ENCODE results near the gene DPP4.
"Not testable (repeated sequence)": the region's sequence is repeated elsewhere in the genome, so short reads cannot be mapped to it uniquely, and the experiment has no call there.

Gene DPP4

DNA sequence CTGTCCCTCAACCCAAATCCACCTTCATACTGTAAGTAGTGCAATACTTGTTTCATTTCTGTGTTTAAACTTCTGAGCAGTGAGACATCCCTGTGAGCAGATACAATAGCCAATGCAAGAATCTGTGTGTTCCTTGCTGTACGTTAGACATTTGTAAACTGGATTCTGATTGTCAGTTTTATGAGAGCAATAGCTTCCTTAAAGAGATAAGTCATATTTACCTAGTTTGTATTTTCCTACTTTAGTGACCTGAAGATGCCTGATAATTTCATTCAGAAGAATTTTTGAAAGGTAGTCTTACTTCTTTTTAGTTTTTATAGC is 90.7 kb downstream of the DPP4 start:
- peak; percentile 28 for DNase-seq

DNA sequence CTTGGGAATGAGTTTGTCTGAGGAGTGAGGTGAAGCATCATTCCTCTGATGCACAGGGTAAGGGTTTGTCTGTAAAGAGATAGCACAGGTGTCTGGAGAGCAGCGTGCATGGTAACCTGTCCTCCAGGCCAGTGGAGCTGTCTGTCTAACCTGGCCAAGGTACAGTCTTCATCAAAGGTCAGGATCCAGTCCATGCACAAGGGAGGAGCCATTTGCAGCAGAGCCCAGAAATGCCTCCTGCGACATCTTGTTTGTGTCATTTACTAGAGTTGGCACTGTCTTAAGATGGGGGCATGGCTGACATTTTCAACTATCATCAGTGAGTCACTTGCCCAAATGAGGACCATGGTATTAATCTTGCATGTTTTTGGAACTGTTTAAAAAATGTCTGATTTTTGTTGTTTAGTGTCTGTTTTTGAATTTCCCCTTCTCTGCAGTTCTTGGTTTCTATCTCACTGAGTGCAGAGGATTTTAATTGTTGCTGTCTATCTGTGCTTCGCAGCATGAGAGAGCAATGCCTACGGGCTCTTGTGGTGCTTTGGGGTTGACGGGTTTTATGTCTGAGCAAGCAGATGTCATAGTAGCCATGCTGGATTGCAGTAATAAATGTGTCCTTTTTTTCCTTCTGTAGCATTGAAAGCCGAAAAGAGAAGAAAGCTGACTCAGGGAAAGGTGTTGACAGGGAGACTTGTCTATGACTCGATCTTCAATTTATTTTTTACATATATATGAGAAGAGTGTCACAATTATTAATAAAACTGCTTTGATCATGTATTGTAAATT is 91.3 kb downstream of the DPP4 start:
- DNase-seq = peak; percentile 32

DNA sequence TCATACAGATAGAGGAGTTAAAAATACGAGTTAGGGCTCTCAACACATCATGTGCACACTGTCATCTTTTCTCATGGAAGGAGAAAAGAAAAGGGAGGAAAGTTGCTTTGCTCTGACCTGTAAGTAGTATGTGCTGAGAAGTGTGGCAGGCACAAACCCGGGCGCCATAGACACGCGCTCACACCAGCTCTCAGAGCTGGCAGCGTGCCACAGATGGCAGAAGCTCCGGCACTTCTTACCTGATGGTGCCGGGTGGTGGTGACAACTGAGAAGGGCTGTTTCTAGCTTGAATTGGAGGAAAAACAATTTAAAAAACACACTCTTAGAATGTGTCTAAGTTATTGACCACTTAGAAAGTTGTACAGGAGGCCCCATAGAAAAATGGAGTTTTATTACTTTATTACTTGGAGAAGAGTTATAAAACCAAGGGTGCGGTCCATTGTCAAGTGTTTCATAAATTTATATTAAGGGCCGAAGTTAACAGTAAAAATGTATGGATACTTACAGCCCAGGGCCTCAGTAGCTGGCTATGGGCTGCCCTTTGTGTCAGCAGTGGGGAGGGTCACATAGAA is 92.2 kb downstream of the DPP4 start:
- DNase-seq = no peak

DNA sequence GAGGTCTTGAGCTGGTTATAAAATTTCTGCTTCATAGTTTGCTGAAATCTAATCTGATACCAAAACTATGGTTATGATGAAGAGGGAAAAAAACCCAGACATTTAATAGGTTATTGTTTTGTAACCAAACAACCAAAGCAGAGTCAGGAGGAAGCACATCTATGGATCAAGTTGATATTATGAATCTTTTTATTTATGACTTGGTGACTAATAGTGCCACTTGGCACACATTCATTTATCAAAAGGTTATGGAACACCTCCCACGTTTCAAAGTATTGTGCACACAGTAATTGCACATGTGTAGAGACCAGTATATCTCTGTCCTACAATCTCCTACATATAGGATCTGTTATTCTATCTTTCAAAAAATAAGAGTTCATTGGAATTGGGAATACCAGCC is 93.0 kb downstream of the DPP4 start:
- no peak for DNase-seq

DNA sequence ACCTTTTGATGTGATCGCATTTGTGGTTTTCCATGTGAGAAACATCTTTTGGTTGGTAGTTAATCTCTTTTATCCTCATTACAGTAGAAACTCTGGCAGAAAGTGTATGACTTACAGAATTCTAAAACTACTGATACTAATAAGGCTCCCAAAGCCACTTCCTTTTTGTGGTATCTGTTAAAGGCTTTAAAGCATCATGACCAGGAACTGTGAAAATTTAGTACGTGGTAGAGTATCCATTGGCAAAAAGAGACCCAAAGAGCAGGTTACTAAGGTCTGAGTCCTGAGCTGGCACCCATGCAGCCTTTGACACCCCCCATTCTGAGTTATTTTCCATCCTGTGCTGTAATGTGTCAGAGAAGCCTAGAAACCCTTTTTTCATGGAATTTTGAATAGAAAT is 94.5 kb downstream of the DPP4 start:
- DNase-seq = peak; percentile 91

DNA sequence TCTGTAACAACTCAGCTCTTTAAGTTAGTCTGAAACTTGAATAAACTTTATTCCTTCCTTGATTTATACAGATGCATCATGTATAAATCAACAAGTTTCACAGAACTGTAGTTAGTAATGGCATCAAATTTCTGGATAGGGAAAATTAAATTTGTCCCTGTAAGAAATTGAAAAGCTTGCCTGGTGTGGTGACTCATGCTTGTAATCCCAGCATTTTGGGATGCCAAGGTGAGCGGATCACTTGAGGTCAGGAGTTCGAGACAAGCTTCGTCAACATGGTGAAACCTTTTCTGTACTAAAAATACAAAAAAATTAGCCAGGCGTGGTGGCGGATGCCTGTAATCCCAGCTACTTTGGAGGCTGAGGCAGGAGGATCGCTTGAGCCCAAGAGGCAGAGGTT is 96.1 kb downstream of the DPP4 start:
- DNase-seq = not testable (repeated sequence)

DNA sequence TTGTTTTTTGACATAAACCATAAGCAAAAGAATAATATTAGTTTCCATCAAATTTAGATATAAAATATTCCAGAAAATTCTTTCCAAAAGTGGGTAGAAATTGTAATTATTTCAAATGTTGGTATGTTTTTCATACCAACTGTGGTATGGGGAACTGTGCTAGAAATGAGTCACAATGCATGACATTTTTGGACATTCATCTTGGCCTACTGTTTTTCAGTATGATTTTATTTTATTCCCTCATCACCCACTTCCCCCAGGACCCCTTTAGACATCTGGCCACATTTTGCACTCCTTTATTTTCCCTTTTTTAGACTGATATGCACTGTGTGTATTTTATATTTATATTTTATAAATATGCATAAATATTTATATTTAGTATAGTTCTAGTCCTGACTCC is 97.1 kb downstream of the DPP4 start:
- DNase-seq = peak; percentile 33

DNA sequence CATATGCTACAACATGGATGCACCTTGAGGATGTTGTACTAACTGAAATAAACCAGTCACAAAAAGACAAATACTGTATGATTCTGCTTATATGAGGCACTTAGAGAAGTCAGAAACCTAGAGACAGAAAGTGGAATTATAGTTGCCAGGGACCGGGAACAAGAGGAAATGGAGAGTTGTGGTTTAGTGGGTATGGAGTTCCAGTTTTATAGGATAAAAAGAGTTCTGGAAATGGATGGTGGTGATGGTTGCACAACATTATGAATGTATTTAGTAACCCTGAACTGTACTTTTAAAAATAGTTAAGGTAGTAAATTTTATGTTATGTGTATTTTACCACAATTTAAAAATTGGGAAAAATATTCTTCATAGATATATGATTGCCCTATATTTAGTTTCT is 97.7 kb downstream of the DPP4 start:
- peak; percentile 76 for DNase-seq

DNA sequence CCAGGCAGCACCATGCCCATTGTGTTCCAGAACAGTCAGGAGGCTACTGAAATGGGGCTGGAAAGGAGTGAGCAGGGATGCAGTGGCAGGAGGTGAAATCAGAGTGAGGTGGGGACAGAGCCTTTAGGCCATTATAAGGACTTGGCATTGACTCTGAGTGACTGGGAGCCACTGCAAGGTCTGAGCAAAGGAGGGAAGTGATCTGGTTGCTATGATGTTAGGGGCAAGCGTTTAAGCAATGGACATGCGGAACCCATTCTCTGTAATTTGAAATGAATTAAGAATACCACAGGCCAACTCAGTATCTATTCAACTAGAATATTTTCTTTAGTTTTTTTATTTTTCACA is 98.2 kb downstream of the DPP4 start:
- DNase-seq = peak; percentile 63

DNA sequence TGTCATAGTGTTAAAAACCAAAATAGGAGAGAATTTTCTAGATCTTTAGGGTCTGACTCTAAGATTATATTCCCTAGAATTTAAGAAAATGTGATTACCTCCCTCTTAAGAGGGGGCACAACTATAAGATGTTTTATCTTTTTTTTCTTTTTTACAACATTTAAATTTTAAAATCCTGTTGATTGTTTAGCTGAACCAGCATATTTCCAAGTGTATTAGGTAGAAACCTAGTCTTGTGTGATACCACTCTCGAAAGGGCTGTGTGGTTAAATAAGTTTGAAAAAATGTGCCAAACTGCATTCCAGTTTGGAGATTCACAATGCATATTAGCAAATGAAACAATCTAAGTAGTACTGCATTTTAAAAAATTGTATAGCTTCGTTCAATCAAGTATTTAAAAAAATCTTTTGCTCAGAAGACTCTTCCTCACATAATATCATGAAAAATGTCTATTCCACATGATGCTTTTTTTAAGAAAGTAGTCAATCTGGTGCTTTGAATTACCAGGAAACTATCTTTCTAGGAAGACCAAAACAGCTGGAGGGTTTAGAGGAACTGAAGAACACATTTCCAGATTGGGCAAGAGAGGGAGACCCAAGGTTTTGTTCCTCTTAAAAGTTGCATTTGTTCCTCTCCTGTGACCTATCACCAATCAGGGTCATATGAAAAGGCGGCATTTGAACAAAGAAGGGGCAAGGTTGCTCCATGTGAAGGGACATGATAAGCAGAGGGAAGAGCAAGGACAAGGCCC is 98.8 kb downstream of the DPP4 start:
- peak; percentile 97 for DNase-seq

DNA sequence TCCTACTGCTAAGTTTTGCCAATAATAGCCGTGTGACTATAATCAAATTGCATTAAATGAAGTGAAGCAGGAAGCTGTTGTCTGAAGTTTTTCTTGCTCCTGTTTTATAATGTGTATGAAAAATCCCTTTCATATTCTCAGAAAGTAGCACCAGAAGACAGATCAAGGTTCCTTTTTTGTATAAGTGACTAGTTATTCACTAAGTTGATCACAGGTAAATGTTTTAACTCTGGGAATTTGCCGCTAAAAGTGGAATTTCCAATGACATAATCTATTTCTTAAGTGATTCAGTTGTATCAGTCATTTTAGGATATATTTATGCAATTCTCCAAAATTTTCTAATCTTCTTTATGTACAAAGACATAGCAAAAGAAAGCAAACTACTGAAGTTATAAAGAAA is 99.6 kb downstream of the DPP4 start:
- no peak for DNase-seq

DNA sequence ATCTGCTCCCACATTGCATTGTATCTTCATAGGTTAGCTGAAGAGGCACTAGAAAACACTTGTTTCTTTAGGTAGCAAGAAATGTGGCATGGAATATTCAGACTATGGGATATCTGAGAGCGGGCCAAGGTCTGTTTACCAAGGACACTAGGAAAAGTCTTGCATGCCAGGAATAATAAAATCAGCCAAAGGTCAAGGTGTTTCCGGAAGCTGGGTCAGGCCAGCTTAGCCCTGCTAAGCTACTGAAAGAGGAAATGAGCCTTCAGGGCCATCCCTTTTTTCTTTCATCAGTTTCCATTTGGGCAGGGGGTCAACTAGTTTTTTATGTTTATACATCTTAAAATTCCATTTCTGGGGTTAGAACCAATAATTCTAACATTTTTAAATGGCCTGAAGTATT is 101.1 kb downstream of the DPP4 start:
- DNase-seq = peak; percentile 69

DNA sequence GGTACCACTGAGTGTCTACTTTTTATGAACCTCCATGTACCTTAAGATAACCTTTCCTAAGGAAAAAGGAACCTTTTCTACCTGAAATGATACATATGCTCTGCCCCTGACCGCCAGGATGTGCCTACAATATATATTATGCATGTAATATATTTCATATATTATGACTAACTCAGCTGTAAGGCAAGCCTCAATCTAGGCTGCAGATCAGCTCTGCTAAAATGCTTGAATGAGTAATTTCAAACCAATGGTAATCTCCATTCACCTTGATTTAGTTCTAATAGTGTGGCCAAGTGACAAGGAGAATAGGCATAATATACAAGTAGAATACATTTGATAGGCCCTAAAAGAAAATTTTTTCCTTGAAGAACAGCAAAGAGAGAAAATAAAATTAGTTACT is 101.8 kb downstream of the DPP4 start:
- no peak for DNase-seq

DNA sequence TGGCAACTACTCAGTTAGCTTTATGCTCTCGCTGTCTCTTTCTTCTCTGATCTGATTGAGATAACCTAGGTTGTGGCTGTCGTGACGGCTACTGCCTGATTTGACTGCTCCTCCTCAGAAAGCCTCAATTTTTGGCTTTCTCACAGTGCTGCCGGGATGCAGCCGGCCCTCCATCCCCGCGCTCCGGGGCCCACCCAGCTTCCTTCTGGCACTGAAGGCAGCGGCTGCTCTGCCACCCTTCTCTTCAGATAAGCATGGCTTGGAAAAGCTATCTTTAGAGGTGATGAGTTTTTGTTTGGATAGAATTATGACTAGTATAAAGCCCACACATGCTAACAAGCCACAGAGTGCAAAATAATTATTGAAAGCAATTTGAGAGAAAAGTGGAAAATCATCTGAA is 102.5 kb downstream of the DPP4 start:
- no peak for DNase-seq

DNA sequence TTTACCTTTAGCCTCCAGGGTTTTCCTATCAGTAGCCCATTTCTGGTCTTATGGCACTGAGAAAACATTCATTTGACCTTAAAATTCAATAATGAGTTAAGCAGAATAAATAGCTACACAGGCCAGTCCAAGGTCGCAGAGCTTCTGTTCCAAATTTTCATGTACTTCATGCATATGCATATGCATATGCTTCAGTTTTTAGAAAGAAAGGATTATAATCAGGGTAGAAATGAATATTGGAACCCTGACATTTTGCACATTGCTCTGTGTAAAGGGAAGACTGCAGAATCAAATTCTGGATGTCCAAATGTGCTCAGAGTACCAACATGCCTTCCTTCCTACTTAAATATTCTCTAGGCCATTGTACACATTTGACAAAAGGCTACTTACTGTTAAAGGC is 104.9 kb downstream of the DPP4 start:
- DNase-seq = no peak

DNA sequence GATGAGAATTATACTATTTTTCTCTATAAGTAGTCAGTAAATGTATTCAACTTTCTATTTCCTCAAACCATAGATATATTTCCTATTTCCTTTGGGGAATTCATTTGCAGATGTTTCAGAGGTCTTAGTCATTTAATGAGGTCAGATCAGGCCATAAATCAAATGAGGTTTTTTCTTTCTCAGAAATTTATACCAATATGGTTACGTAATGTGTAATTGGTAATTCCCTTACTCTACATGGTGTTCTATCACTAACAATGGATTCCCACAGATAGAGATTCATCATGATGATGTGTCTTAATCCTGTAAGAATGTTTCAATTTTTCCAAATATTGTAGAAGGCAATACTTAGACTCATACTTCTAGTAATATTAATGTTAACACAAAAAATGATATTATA is 108.0 kb downstream of the DPP4 start:
- DNase-seq = peak; percentile 85

DNA sequence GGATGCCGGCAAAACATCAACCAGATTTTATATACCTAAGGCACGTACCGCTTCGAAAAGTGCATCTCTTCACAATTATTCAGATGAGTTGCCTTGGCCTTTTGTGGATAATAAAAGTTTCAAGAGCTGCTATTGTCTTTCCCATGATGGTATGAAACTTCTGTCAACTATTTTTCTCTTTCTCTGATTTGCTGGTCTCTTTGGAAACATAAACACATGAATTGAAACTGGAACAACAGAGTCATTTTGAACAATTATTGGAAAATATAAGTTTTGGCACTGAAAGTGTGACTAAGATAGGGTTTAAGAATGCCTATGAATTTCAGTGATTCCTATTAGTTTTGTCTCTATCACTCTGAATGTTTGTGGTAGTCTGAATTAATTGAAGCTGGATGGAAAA is 109.9 kb downstream of the DPP4 start:
- DNase-seq = no peak

DNA sequence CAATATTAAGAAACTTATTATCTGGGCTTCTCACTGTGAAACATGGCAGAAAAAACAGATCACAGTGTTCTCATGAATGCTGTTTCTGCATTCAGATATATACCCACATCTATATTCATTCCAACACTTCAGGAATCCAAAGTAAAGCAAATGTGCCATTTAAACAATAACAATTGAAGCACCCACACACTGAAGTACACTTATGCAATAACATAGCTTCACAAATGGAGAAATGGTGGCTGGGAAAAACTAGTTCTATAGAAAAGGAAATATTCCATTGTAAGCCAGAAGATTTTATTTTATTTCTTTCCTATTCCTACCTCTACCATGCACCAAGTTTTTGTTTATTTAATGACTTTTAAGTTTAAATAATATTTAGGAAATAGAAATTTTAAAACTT is 111.9 kb downstream of the DPP4 start:
- no peak for DNase-seq

DNA sequence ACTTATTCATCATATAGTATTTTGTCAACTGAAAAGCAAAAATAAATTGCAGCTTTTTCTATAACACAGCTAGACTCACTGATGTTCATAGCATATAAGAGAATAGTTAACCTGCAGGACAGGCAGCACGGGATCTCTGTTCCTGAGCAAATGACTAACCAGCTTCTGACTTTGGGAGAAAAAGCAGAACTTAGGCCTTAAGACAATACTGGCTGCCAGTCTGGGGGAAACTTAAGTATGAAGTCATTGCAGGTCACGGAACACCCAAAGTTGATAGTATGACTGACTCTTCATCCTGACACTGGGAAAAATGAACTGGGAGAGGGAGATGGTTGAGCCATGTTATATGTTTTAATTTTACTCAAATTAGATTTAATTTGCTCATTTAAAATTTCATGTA is 113.0 kb downstream of the DPP4 start:
- peak; percentile 78 for DNase-seq

DNA sequence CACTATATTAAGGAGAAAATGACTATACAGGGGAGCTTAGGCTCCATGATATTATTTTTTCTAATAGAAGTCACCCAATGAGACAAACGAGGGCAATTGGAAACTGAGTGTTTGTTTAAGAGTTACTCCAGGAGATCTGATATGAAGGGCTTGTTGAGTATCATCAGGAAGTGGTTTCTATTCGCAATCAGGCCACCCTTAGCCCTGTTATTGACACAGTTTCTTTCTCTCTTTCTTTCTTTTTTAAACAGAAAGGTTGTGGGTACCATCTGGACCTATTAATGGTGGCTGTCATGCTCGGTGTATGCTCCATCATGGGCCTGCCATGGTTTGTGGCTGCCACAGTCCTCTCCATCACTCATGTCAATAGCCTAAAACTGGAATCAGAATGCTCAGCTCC is 117.3 kb downstream of the DPP4 start:
- DNase-seq = no peak

DNA sequence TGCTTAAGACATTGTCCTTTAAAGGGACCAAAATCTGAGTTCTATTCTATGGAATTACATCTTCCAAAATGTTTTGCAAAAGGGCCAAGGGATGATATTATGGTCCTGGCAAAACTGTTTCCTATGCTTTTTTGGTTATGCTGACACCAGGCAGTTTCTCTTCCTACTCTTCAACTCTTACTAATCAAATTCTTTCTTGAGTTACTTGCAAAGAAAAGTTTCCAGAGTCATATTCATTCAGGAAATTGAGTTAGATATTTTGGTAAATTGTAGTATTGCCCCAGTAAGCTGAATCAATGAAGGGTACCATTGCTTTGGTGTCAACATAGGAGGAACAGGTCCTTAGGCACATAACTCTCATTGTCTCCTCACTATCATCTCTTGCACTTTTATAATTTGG is 118.8 kb downstream of the DPP4 start:
- DNase-seq = no peak

DNA sequence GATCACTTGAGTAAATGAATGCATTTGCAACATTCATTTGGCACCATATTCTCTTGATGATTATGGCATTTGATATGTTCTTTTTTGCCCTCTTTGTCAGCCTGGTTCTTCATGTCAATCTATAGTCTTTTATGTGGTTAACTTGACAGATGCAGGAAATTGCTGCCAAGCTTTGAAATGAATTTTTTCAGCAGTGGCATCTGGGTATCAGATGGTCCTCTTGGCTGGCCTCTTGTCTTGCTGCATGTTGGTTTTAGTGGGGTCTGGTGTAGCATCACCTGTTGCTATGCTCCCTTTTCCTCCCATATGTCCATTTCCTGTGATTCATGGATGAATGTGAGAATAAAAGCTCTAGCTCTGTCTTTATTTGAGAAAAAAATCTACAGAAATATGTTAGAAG is 119.9 kb downstream of the DPP4 start:
- no peak for DNase-seq

DNA sequence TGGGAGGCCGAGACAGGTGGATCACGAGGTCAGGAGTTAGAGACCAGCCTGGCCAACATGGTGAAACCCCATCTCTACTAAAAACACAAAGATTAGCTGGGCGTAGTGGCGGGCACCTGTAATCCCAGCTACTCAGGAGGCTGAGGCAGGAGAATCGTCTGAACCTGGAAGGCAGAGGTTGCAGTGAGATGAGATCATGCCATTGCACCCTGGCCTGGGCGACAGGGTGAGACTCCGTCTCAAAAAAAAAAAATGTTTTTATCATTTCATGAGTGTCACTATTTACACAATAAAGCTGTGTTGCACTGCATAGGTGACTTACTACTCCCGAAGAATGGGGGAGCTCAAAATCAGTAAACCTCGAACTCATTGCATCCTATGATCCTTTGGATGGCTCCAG is 120.6 kb downstream of the DPP4 start:
- DNase-seq = not testable (repeated sequence)

DNA sequence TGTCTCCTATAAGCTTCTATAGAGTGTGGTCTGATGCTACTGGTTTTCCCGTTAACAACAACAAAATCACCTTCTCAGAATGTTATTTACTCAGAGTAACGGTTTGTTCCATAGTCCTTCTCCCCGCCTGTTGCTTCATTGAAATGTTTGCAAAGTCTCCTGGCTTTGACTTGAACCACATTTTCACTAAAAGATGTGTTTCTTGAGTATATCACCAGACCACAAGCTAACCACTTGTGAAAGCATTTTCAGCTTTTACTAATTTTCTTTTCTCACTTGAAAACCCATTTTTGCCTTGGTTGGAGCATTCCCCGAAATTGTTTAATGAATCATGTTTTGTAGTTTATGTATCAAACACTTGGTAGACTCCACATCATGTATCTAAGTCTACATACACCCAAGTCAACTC is 121.2 kb downstream of the DPP4 start:
- peak; percentile 16 for DNase-seq

DNA sequence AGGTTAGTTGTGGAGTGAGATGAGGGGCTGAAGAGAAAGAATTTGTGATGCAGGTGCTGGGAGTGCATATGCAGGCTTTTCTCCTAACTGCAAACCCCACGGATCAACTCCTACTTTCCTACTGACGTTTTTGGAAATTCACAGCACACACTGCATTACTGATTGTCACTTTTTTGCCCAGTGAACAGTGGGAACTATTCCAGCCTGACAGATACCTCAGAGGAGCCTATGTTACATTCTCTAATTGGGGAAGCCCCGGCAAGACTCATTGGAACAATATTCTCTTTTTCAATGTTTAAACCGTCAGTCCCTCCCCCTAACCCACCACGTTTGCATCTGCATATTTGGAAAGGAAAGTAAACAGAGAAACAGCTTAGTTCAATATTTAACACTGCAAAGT is 126.2 kb downstream of the DPP4 start:
- no peak for DNase-seq
